Breast epithelium (tissue), 4 donors: ENCODE results near the gene BPIFB3. TPM values are rescaled to one million over a fixed set of nuclear protein-coding genes. Genes with fewer than 3 reads are reported as not detected.

Experiments used
- DNase-seq, 2 donors: peaks; one replicate each; pipeline ENCODE4 v3.0.0-alpha.2; 2019; ENCODE audit warnings: low spot score in 2 of 2
- H3K27ac ChIP-seq, 2 donors: fragments of 200-600 bp; sonication (generic) in 1 of 2; one replicate each; pipeline ENCODE4 v1.5.1; 2016 to 2019; ENCODE audit warnings: mild to moderate bottlenecking in 1 of 2
- H3K27me3 ChIP-seq, 2 donors: fragments of 200-600 bp; sonication (generic) in 1 of 2; one replicate each; pipeline versions ENCODE4 v1.5.1 to v1.6.0; 2017 to 2019; ENCODE audit warnings: control low read depth in 1 of 2, mild to moderate bottlenecking in 1 of 2
- H3K36me3 ChIP-seq: fragments of 200-600 bp; one replicate; pipeline ENCODE4 v1.5.1; 2019
- H3K4me1 ChIP-seq, 2 donors: fragments of 200-600 bp; sonication (generic); one replicate each; pipeline ENCODE4 v1.5.1; 2016 to 2019; ENCODE audit warnings: control low read depth in 1 of 2
- H3K4me3 ChIP-seq, 3 donors: fragments of 200-600 bp; sonication (generic); 1 replicate in 2 of 3; 2 replicates in 1 of 3; pipeline ENCODE4 v1.5.1; 2016 to 2019; ENCODE audit warnings: mild to moderate bottlenecking in 3 of 3, moderate library complexity in 2 of 3
- H3K9me3 ChIP-seq, 2 donors: fragments of 200-600 bp; sonication (generic) in 1 of 2; one replicate each; pipeline ENCODE4 v1.5.1; 2016 to 2019; ENCODE audit warnings: control low read depth in 1 of 2
- POLR2A ChIP-seq: fragments of 450-650 bp; IDR thresholded peaks from one replicate; pipeline ENCODE4 v1.6.1; 2016; ENCODE audit warnings: antibody characterized with exemption, mild to moderate bottlenecking, moderate library complexity
- POLR2AphosphoS5 ChIP-seq, 3 donors: sonication (generic); formaldehyde crosslinking; IDR thresholded peaks; one replicate each; pipeline ENCODE4 v1.6.1; 2017; ENCODE audit warnings: antibody characterized with exemption in 3 of 3
- intact Hi-C: fragments of 100-400 bp; cut with DNase I; formaldehyde crosslinking; loops from one replicate; pipeline ENCODE4 v1.15.1; 2023; ENCODE audit warnings: low total_unique reads
- total RNA-seq, 3 donors: library from RNA; depleted of rRNA; stranded (reverse); fragments of >200 nt; gene quantifications; one replicate each; pipeline ENCODE4 v1.1.0, GENCODE V29; 2016
- TF ChIP-seq, protein P1 (sequence below), 3 donors: fragments of 450-650 bp; IDR thresholded peaks; one replicate each; pipeline ENCODE4 v1.5.1; 2016 to 2017; ENCODE audit warnings: antibody characterized with exemption in 3 of 3, mild to moderate bottlenecking in 3 of 3, moderate library complexity in 3 of 3

The BPIFB3 gene
- total RNA-seq, 3 donors from 2014 or later, result not detected

DNA sequence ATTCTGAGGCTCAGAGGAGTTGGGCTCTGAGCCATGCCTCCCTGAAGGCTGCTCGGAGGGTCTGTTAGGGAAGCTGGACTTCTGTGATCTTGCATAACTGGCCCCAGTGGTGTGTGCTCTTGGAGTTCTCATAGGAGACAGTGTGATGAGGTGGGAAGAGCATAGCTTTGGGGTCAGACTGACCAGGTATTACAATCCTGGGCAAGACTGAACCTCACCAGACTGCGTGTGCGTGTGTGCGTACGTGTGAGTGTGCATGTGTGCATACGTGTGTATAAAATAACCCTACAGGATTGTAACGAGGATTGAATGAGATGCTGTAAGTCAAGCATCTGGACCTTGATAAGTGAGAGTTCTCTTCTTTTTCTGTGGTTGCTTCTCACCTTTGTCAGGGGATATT, 36.2 kb upstream of the BPIFB3 start:
- Histone ChIP-seq H3K4me3 (no peak overlapping the region), H3K27ac (no peak overlapping the region), H3K9me3 (no peaks in the 10 kb centered on the region), H3K36me3 (no peaks in the 10 kb centered on the region), H3K27me3 (peaks cover 0 to 18% of the 10 kb centered on the region in 2 donors), H3K4me1 (no peaks in the 10 kb centered on the region)
- TF ChIP-seq, protein P1, sequence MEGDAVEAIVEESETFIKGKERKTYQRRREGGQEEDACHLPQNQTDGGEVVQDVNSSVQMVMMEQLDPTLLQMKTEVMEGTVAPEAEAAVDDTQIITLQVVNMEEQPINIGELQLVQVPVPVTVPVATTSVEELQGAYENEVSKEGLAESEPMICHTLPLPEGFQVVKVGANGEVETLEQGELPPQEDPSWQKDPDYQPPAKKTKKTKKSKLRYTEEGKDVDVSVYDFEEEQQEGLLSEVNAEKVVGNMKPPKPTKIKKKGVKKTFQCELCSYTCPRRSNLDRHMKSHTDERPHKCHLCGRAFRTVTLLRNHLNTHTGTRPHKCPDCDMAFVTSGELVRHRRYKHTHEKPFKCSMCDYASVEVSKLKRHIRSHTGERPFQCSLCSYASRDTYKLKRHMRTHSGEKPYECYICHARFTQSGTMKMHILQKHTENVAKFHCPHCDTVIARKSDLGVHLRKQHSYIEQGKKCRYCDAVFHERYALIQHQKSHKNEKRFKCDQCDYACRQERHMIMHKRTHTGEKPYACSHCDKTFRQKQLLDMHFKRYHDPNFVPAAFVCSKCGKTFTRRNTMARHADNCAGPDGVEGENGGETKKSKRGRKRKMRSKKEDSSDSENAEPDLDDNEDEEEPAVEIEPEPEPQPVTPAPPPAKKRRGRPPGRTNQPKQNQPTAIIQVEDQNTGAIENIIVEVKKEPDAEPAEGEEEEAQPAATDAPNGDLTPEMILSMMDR (IDR thresholded peaks at IDR 0.05), result no peak
- TF ChIP-seq POLR2A (no peak), POLR2AphosphoS5 (IDR thresholded peaks at IDR 0.05) (no peak)
- intact Hi-C loops, result no loop called here
- no peak for DNase-seq

DNA sequence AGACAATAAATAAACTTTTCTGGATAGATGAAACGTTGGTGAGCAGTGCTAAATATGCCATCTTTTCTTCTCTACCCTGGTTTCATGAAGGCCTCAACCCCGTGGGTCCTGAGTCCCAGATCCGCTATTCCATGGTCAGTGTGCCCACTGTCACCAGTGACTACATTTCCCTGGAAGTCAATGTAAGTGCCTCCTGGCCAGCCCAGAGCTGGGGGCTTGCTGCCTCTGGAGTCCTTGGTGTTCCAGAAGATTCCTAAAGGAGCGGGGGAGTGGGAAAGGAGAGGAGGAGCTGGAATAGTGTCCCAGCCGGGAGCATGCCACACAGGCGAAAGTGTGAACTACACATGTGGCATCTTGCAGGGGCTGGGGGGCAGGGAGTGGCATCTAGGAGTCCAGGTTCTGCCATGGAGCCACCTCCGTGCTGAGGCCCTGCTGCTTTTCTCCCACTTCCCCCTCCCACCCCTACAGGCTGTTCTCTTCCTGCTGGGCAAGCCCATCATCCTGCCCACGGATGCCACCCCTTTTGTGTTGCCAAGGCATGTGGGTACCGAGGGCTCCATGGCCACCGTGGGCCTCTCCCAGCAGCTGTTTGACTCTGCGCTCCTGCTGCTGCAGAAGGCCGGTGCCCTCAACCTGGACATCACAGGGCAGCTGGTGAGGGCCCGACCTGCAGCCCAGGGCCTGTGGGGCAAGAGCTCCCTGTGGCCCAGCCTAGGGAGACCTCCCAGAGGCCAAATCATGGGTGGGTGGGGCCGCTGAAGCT, 35.4 kb upstream of the BPIFB3 start:
- Histone ChIP-seq H3K36me3 (no peaks in the 10 kb centered on the region), H3K27me3 (peaks cover 0 to 18% of the 10 kb centered on the region in 2 donors), H3K27ac (no peak overlapping the region), H3K9me3 (no peaks in the 10 kb centered on the region), H3K4me1 (no peaks in the 10 kb centered on the region), H3K4me3 (no peak overlapping the region)
- TF ChIP-seq, protein P1 (IDR thresholded peaks at IDR 0.05), result no peak
- TF ChIP-seq POLR2A, result no peak
- no peak for TF ChIP-seq POLR2AphosphoS5 (IDR thresholded peaks at IDR 0.05)
- intact Hi-C loops, result no loop called here
- DNase-seq, result no peak

DNA sequence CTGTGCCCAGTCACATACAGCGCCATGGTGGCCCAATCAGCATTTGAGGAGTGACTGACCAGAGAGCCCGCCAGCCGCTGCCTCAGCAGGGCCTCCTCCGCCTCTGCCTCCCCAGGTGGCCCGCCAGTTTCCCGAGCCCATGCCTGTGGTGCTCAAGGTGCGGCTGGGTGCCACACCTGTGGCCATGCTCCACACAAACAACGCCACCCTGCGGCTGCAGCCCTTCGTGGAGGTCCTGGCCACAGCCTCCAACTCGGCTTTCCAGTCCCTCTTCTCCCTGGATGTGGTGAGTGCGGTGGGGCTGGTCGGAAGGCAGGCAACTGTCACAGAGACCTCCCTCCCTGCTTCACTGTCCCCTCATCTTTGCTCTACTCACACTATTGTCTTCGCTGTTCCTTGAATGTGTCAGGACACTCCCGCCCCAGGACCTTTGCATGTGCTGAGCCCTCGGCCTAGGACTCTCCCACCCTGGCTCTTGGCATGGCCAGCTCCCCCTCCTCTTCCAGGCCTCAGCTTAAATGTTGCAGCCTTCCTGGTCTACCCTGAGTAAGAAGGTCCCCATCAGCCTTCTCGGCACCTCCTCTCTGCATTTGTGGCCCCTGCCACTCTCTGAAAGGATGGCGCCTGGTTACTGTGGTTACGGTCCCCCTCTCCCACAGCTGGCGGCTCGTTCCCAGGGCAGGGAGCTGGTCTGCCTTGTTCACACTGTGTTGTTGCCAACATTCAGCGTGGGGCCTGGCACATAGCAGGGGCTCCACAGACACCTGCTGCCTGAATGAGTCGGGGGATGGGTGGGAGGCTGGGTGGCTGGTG, 34.0 kb upstream of the BPIFB3 start:
- no peaks in the 10 kb centered on the region for H3K9me3 ChIP-seq
- H3K4me1 ChIP-seq, result no peaks in the 10 kb centered on the region
- DNase-seq, result no peak
- intact Hi-C loops, result no loop called here
- no peaks in the 10 kb centered on the region for H3K36me3 ChIP-seq
- peaks cover 0 to 18% of the 10 kb centered on the region in 2 donors for H3K27me3 ChIP-seq
- no peak overlapping the region for H3K4me3 ChIP-seq
- H3K27ac ChIP-seq, result no peak overlapping the region
- TF ChIP-seq, protein P1 (IDR thresholded peaks at IDR 0.05), result no peak
- no peak for TF ChIP-seq POLR2AphosphoS5 (IDR thresholded peaks at IDR 0.05)
- TF ChIP-seq POLR2A, result no peak

DNA sequence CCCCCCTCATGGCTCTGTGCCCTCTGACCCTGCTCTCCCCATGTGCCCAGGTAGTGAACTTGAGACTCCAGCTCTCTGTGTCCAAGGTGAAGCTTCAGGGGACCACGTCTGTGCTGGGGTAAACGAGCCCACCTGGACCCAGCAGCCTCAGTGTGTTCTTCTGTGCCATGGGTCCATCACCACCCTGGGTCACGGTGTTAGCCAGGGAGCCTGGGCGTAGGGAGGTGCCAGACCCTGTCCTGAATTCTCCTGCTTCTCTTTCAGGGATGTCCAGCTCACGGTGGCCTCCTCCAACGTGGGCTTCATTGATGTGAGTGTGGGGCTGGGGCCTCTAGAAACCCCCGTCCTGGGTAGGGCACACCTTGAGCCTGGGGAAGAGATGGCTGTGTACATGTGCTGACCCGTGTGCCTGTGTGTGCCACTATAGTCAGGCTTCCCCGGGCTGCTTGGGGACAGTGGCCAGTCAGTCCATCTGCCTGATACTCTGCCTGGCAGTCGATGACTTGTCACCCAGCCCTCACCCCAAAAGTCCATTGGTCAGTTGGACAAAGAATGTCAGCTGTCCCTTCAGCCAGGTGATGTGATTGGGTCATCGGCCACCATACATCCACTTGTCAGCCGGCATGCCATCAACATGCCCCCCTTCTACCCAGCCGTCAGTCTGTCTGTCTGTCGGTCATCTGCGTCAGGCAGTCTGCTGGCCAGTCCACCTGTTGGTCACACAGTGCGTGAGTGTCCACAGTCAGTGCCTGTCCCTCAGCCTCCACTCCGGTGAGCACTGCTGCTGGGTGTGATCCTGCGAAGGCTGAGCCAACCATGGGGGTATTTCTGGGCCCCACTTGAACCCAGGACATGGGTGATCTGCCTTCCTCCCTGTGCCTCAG, 33.2 kb upstream of the BPIFB3 start:
- H3K9me3 ChIP-seq, result no peaks in the 10 kb centered on the region
- H3K27ac ChIP-seq, result no peak overlapping the region
- H3K4me1 ChIP-seq, result no peaks in the 10 kb centered on the region
- no peak overlapping the region for H3K4me3 ChIP-seq
- H3K27me3 ChIP-seq, result peaks cover 0 to 15% of the 10 kb centered on the region in 2 donors
- DNase-seq, result no peak
- no peaks in the 10 kb centered on the region for H3K36me3 ChIP-seq
- TF ChIP-seq POLR2AphosphoS5 (IDR thresholded peaks at IDR 0.05) (no peak), POLR2A (no peak)
- intact Hi-C loops, result no loop called here

DNA sequence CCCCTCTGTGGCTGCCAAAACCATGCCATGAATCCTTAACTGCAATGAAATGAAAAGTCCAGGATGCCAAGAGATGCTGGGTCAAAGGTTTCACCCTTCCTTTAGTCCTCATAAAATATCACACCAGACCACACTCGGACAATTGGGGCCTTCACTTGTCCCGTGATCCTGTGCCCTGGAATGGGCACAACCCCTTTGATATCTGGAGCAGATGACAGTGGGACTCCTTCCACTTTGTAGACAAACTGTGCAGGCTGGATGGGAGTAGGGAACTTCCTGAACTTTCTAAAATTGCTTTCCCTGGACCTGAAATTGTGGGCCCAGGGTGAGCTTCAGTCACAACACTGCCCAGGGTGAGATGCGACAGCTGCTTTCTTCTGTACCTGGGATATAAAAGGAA, 31.8 kb upstream of the BPIFB3 start:
- no peak overlapping the region for H3K4me3 ChIP-seq
- intact Hi-C loops, result no loop called here
- H3K36me3 ChIP-seq, result no peaks in the 10 kb centered on the region
- peaks cover 0 to 1% of the 10 kb centered on the region in 2 donors for H3K27me3 ChIP-seq
- H3K4me1 ChIP-seq, result no peaks in the 10 kb centered on the region
- no peak for DNase-seq
- no peak for TF ChIP-seq POLR2A
- no peak for TF ChIP-seq POLR2AphosphoS5 (IDR thresholded peaks at IDR 0.05)
- TF ChIP-seq, protein P1 (IDR thresholded peaks at IDR 0.05), result no peak
- H3K27ac ChIP-seq, result no peak overlapping the region
- H3K9me3 ChIP-seq, result no peaks in the 10 kb centered on the region
